K562 (cell line): ENCODE data around the gene IGF2BP3. TPM values are rescaled to one million over a fixed set of nuclear protein-coding genes. Genes with fewer than 3 reads are reported as not detected.

Experiments
- CAMTA2 ChIP-seq: fragments of 250-450 bp; sonication (Bioruptor Pico); conservative IDR thresholded peaks from 2 replicates; pipeline ENCODE4 v1.5.1; 2022
- CTCF ChIP-seq, 3 experiments: IDR thresholded peaks in 2 of 3; conservative IDR thresholded peaks in 1 of 3; 2 replicates each; pipeline ENCODE4 v1.5.1; 2011 to 2012; ENCODE audit warnings: low read length in 3 of 3, mild to moderate bottlenecking in 3 of 3, control low read depth in 2 of 3, improper control_type of control experiment in 1 of 3, inconsistent platforms in 1 of 3, low read depth in 1 of 3, mixed read lengths in 1 of 3, moderate library complexity in 1 of 3; ENCODE audit not compliant: insufficient read depth in 2 of 3
- ELF1 ChIP-seq: fragments of 200-800 bp; sonication (Bioruptor generic); IDR thresholded peaks from 2 replicates; pipeline ENCODE4 v1.6.1; 2016; ENCODE audit warnings: missing genetic modification characterization, missing compliant biosample characterization
- FOXA3 ChIP-seq, 2 experiments: fragments of 450-650 bp in 1 of 2; sonication (generic) in 1 of 2; formaldehyde crosslinking; IDR thresholded peaks in 1 of 2; conservative IDR thresholded peaks in 1 of 2; 2 replicates each; pipeline versions ENCODE4 v1.4.0 to v1.8.0; 2020 to 2022; ENCODE audit warnings: mild to moderate bottlenecking in 2 of 2, missing genetic modification reagents in 1 of 2
- MCM3 ChIP-seq: fragments of 450-650 bp; IDR thresholded peaks from 2 replicates; pipeline ENCODE4 v1.6.1; 2016
- SMARCA4 ChIP-seq: fragments of 450-650 bp; IDR thresholded peaks from 2 replicates; pipeline ENCODE4 v1.6.1; 2016
- SRF ChIP-seq, 2 experiments: fragments of 250-450, 450-650 bp in 1 of 2; sonication (Bioruptor Pico) in 1 of 2; sonication (generic) in 1 of 2; formaldehyde crosslinking; IDR thresholded peaks; 2 replicates each; pipeline versions ENCODE4 v1.5.0 to v1.5.1; 2020 to 2022; ENCODE audit warnings: mild to moderate bottlenecking in 1 of 2, missing genetic modification reagents in 1 of 2
- TCF3 ChIP-seq: sonication (generic); formaldehyde crosslinking; IDR thresholded peaks from 2 replicates; pipeline ENCODE4 v1.4.0; 2020; ENCODE audit warnings: mild to moderate bottlenecking, missing genetic modification reagents
- TFAM ChIP-seq: fragments of 250-450 bp; sonication (Bioruptor Pico); conservative IDR thresholded peaks from 2 replicates; pipeline ENCODE4 v1.5.0; 2021; ENCODE audit warnings: mild to moderate bottlenecking, moderate library complexity
- TFAP4 ChIP-seq: sonication (generic); formaldehyde crosslinking; IDR thresholded peaks from 2 replicates; pipeline ENCODE4 v1.8.0; 2022; ENCODE audit warnings: missing genetic modification reagents, mild to moderate bottlenecking, moderate library complexity, borderline replicate concordance
- ZNF3 ChIP-seq: fragments of 250-450 bp; sonication (Bioruptor Pico); IDR thresholded peaks from 2 replicates; pipeline ENCODE4 v1.5.0; 2021; ENCODE audit warnings: mild to moderate bottlenecking, moderate library complexity
- polyA plus RNA-seq, 8 experiments: library from polyadenylated mRNA; depleted of rRNA in 4 of 8; stranded (reverse) in 5 of 8; unstranded in 3 of 8; fragments of >200 nt; fragmentation: Nextera tagmentation in 2 of 8; fragmentation: Illumina TruSeq in 1 of 8; extraction: Ambion mirVana in 2 of 8; extraction: Trizol in 1 of 8; gene quantifications; 2 replicates each; pipeline versions ENCODE4 v1.2.1 to v1.2.3, GENCODE V29; 2011 to 2014; ENCODE audit warnings: inconsistent platforms in 1 of 8, missing spikeins in 1 of 8
- total RNA-seq, 7 experiments: library from RNA; depleted of rRNA in 6 of 7; stranded (reverse); fragments of >200 nt in 6 of 7; fragmentation: Illumina TruSeq in 2 of 7; extraction: Trizol in 2 of 7; gene quantifications; 2 replicates each; pipeline versions ENCODE4 v1.2.1 to v1.2.3, GENCODE V29; 2011 to 2021; ENCODE audit warnings: low replicate concordance in 1 of 7
- TF ChIP-seq, protein P1 (sequence below): fragments of 450-650 bp; IDR thresholded peaks from 2 replicates; pipeline ENCODE4 v1.6.1; 2016; ENCODE audit warnings: borderline replicate concordance
- TF ChIP-seq, protein P2 (sequence below), 2 experiments: IDR thresholded peaks; 2 replicates each; pipeline ENCODE4 v1.6.1; 2012; ENCODE audit warnings: improper control_type of control experiment in 2 of 2, low read depth in 2 of 2, low read length in 2 of 2, borderline replicate concordance in 1 of 2
- TF ChIP-seq, protein P3 (sequence below): fragments of 200-400 bp; formaldehyde crosslinking; IDR thresholded peaks from 2 replicates; pipeline ENCODE4 v1.6.1; 2017; ENCODE audit warnings: mild to moderate bottlenecking, low read depth, low read length, moderate library complexity
- TF ChIP-seq, protein P4 (sequence below): sonication (generic); formaldehyde crosslinking; IDR thresholded peaks from 2 replicates; pipeline ENCODE4 v1.8.1; 2023; ENCODE audit warnings: mild to moderate bottlenecking, missing genetic modification reagents

Gene IGF2BP3
- total and polyA plus RNA-seq, 9 of the 15 experiments (the other 6 are each of a cell fraction or from before 2014, with no cell fraction given), result 8.4 to 88.1 (median 61.2) TPM

- TF ChIP-seq, protein P1, sequence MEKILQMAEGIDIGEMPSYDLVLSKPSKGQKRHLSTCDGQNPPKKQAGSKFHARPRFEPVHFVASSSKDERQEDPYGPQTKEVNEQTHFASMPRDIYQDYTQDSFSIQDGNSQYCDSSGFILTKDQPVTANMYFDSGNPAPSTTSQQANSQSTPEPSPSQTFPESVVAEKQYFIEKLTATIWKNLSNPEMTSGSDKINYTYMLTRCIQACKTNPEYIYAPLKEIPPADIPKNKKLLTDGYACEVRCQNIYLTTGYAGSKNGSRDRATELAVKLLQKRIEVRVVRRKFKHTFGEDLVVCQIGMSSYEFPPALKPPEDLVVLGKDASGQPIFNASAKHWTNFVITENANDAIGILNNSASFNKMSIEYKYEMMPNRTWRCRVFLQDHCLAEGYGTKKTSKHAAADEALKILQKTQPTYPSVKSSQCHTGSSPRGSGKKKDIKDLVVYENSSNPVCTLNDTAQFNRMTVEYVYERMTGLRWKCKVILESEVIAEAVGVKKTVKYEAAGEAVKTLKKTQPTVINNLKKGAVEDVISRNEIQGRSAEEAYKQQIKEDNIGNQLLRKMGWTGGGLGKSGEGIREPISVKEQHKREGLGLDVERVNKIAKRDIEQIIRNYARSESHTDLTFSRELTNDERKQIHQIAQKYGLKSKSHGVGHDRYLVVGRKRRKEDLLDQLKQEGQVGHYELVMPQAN, result 0 out of 2 replicates have a peak, but pooled peaks have one; percentile 33
- TF ChIP-seq, protein P2, sequence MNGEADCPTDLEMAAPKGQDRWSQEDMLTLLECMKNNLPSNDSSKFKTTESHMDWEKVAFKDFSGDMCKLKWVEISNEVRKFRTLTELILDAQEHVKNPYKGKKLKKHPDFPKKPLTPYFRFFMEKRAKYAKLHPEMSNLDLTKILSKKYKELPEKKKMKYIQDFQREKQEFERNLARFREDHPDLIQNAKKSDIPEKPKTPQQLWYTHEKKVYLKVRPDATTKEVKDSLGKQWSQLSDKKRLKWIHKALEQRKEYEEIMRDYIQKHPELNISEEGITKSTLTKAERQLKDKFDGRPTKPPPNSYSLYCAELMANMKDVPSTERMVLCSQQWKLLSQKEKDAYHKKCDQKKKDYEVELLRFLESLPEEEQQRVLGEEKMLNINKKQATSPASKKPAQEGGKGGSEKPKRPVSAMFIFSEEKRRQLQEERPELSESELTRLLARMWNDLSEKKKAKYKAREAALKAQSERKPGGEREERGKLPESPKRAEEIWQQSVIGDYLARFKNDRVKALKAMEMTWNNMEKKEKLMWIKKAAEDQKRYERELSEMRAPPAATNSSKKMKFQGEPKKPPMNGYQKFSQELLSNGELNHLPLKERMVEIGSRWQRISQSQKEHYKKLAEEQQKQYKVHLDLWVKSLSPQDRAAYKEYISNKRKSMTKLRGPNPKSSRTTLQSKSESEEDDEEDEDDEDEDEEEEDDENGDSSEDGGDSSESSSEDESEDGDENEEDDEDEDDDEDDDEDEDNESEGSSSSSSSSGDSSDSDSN (IDR thresholded peaks at IDR 0.05; ENCODE audit: borderline replicate concordance in 1 of 2, low read depth in 2 of 2, low read length in 2 of 2), result peak in 1 of 2 experiments; percentile 70; a peak in 2 of 4 replicates
- TF ChIP-seq CAMTA2 (CRISPR knock-in tag), result no peak
- no peak for TF ChIP-seq ELF1 (tag)
- TF ChIP-seq TFAM (CRISPR knock-in tag), result no peak
- TF ChIP-seq ZNF3 (CRISPR knock-in tag), result no peak
- peak; percentile 63 to 65; a peak in 3 of 4 replicates for TF ChIP-seq FOXA3 (CRISPR knock-in tag; conservative IDR thresholded peaks at IDR 0.05 in 1 of 2, IDR thresholded peaks at IDR 0.05 in 1 of 2)
- no peak for TF ChIP-seq CTCF (IDR thresholded peaks at IDR 0.05 in 2 of 3, conservative IDR thresholded peaks at IDR 0.05 in 1 of 3; ENCODE audit: insufficient read depth in 2 of 3, low read depth in 1 of 3, low read length in 3 of 3)
- TF ChIP-seq SRF (CRISPR knock-in tag; IDR thresholded peaks at IDR 0.05), result no peak
- TF ChIP-seq, protein P3, sequence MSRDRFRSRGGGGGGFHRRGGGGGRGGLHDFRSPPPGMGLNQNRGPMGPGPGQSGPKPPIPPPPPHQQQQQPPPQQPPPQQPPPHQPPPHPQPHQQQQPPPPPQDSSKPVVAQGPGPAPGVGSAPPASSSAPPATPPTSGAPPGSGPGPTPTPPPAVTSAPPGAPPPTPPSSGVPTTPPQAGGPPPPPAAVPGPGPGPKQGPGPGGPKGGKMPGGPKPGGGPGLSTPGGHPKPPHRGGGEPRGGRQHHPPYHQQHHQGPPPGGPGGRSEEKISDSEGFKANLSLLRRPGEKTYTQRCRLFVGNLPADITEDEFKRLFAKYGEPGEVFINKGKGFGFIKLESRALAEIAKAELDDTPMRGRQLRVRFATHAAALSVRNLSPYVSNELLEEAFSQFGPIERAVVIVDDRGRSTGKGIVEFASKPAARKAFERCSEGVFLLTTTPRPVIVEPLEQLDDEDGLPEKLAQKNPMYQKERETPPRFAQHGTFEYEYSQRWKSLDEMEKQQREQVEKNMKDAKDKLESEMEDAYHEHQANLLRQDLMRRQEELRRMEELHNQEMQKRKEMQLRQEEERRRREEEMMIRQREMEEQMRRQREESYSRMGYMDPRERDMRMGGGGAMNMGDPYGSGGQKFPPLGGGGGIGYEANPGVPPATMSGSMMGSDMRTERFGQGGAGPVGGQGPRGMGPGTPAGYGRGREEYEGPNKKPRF, result no peak
- 0 out of 2 replicates have a peak, but pooled peaks have one; percentile 22 for TF ChIP-seq SMARCA4
- 0 out of 2 replicates have a peak, but pooled peaks have one; percentile 18 for TF ChIP-seq TCF3 (CRISPR knock-in tag)
- TF ChIP-seq, protein P4, sequence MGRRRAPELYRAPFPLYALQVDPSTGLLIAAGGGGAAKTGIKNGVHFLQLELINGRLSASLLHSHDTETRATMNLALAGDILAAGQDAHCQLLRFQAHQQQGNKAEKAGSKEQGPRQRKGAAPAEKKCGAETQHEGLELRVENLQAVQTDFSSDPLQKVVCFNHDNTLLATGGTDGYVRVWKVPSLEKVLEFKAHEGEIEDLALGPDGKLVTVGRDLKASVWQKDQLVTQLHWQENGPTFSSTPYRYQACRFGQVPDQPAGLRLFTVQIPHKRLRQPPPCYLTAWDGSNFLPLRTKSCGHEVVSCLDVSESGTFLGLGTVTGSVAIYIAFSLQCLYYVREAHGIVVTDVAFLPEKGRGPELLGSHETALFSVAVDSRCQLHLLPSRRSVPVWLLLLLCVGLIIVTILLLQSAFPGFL (CRISPR knock-in tag), result no peak
- TF ChIP-seq MCM3, result no peak
- TF ChIP-seq TFAP4, result peak; percentile 45
These were observed 2.9 kb upstream of the IGF2BP3 start (continued) for GRCh38 chr7:23472956-23473843.
